OCI-LY1 (cell line): ENCODE results near the gene PIAS1.

Experiments
- CTCF ChIP-seq: fragments of 200-600 bp; sonication (generic), shearing (Covaris generic); IDR thresholded peaks from 2 replicates; pipeline ENCODE4 v1.5.1; 2017; ENCODE audit warnings: mild to moderate bottlenecking, antibody characterized with exemption, low read length, moderate library complexity, mixed read lengths
- EZH2 ChIP-seq: fragments of 200-600 bp; sonication (generic), shearing (Covaris generic); IDR thresholded peaks from 2 replicates; pipeline ENCODE4 v1.8.0; 2017; ENCODE audit warnings: borderline replicate concordance, mixed run types, mild to moderate bottlenecking, antibody characterized with exemption, low read length, moderate library complexity, mixed read lengths

DNA sequence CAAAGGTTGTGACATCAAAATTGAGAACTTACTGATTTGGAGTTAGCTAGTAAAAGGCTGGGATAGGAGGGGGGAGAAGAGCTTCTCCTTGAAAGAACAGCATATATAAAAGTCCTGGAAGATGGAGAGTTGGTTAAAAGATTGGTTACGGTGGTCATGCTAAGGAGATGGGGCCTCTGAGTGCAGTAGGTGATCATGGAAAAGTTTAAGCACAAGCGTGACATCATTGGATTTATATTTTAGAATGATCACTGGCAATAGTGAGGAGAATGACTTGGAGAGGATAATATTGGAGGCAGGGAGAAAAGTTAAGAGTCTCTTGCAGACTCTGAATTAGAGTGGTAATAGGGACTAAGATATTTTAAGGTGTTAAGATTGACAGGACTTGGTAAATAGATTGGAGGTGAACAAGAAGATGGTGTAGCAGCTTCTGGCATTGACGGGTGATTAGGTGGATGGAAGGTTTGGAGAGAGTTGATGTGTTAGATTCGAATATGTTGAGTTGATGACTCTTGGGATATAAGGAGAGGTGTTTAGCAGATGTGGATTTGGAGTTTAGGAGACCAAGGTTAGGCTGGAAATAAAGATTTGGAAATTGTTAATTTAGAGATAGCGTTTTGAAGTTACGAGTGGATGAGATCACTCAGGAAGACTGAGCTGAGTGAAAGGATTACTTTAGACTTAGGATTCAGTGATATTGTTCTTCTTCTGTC is 19.6 kb downstream of the PIAS1 start:
- TF ChIP-seq CTCF = no peak
- no peak for TF ChIP-seq EZH2
